Neural cell (in vitro differentiated cells): ENCODE data around the gene PKHD1.

Experiments
- CTCF ChIP-seq: fragments of 450-650 bp; IDR thresholded peaks from 2 replicates; pipeline ENCODE4 v1.5.1; 2014; ENCODE audit warnings: antibody characterized with exemption, mild to moderate bottlenecking, moderate library complexity; ENCODE audit not compliant: poor library complexity, severe bottlenecking
- EP300 ChIP-seq: fragments of 450-650 bp; conservative IDR thresholded peaks from 2 replicates; pipeline ENCODE4 v1.6.1; 2014; ENCODE audit warnings: antibody characterized with exemption, mild to moderate bottlenecking, moderate library complexity; ENCODE audit not compliant: poor library complexity, severe bottlenecking
- EZH2 ChIP-seq: fragments of 200-600, 300-800 bp; shearing (Covaris generic), sonication (generic); IDR thresholded peaks from 2 replicates; pipeline ENCODE4 v1.6.1; 2014; ENCODE audit warnings: antibody characterized with exemption, low read length, borderline replicate concordance, mild to moderate bottlenecking; ENCODE audit not compliant: insufficient read depth, poor library complexity, severe bottlenecking
- MXI1 ChIP-seq: fragments of 450-650 bp; conservative IDR thresholded peaks from 2 replicates; pipeline ENCODE4 v1.6.1; 2014; ENCODE audit warnings: antibody characterized with exemption, mild to moderate bottlenecking; ENCODE audit not compliant: poor library complexity, severe bottlenecking
- POLR2AphosphoS5 ChIP-seq: IDR thresholded peaks from 2 replicates; pipeline ENCODE4 v1.6.1; 2012
- RAD21 ChIP-seq: fragments of 450-650 bp; conservative IDR thresholded peaks from 2 replicates; pipeline ENCODE4 v1.6.1; 2014; ENCODE audit warnings: antibody characterized with exemption, mild to moderate bottlenecking, moderate library complexity
- REST ChIP-seq: IDR thresholded peaks from 2 replicates; pipeline ENCODE4 v1.6.1; 2012; ENCODE audit warnings: borderline replicate concordance
- TAF1 ChIP-seq: IDR thresholded peaks from 2 replicates; pipeline ENCODE4 v1.6.1; 2012; ENCODE audit warnings: low read depth

- no peak for TF ChIP-seq TAF1
- no peak for TF ChIP-seq EZH2
- TF ChIP-seq CTCF = no peak
- TF ChIP-seq POLR2AphosphoS5 = no peak
- TF ChIP-seq EP300 = no peak
- TF ChIP-seq RAD21 = no peak
- TF ChIP-seq REST = no peak
- no peak for TF ChIP-seq MXI1
Measured at GRCh38 chr6:51648236-51648635, 439.2 kb downstream of the PKHD1 start.
